GM12878 (cell line): ENCODE data around the gene TXNDC15. TPM values are rescaled to one million over a fixed set of nuclear protein-coding genes. Genes with fewer than 3 reads are reported as not detected.
"Not testable (repeated sequence)": the region's sequence is repeated elsewhere in the genome, so short reads cannot be mapped to it uniquely, and the experiment has no call there.

Experiments
- ATAC-seq: fragments of 200-7000 bp; cut with Tn5 transposase; 3 replicates; pipeline ENCODE4 v1.9.1; 2020; ENCODE audit warnings: mild to moderate bottlenecking, moderate library complexity
- BruUV-seq: library from RNA; stranded (reverse); fragments of 400-500 nt; replicated peaks from 2 replicates; lab custom pipeline; 2021; lab: Mats Ljungman, UMichigan
- CTCF ChIA-PET: fragments of 300-600 bp; sonication (Branson Sonifier 250); formaldehyde crosslinking; extraction: SDS; loops from one replicate; lab custom pipeline; 2021; ENCODE audit warnings: inconsistent platforms; lab: Yijun Ruan, JAX
- POLR2A ChIA-PET: fragments of 350-600 bp; formaldehyde crosslinking; extraction: SDS; loops from one replicate; lab custom pipeline; 2021; ENCODE audit warnings: inconsistent platforms; lab: Charles Lee
- RAD21 ChIA-PET: fragments of 300-600 bp; sonication (Branson Sonifier 250); formaldehyde crosslinking; loops from one replicate; lab custom pipeline; 2023; ENCODE audit warnings: antibody characterized with exemption; ENCODE audit not compliant: unreplicated experiment; lab: Charles Lee
- SMC1A ChIA-PET: fragments of 300-600 bp; sonication (Branson Sonifier 250); formaldehyde crosslinking; loops from one replicate; lab custom pipeline; 2023; ENCODE audit not compliant: unreplicated experiment, uncharacterized antibody; lab: Charles Lee
- DNase-seq: peaks from one replicate; pipeline ENCODE4 v3.0.0-alpha.2; 2011; ENCODE audit warnings: low read depth, low spot score
- FAIRE-seq: peaks from 3 replicates; lab custom pipeline; 2011; peaks lifted over from hg19 to GRCh38; lab: Jason Lieb, UNC
- H2AFZ ChIP-seq: 2 replicates; pipeline ENCODE4 v1.6.0; 2011; ENCODE audit warnings: low read depth, low read length, control low read depth; ENCODE audit not compliant: control insufficient read depth
- H3K27ac ChIP-seq: 2 replicates; pipeline ENCODE4 v1.5.1; 2011; ENCODE audit warnings: control low read depth; ENCODE audit not compliant: control insufficient read depth, insufficient read depth
- H3K27me3 ChIP-seq, 2 experiments: replicated peaks in 1 of 2; 2 replicates each; pipeline versions ENCODE4 v1.6.0 to v1.6.1; 2011; ENCODE audit warnings: low read length in 1 of 2; ENCODE audit not compliant: control insufficient read depth in 2 of 2, insufficient read depth in 2 of 2
- H3K36me3 ChIP-seq, 2 experiments: 2 replicates each; pipeline ENCODE4 v1.5.1; 2011; ENCODE audit warnings: low read length in 1 of 2; ENCODE audit not compliant: control insufficient read depth in 2 of 2, insufficient read depth in 2 of 2
- H3K4me1 ChIP-seq: 2 replicates; pipeline ENCODE4 v1.6.1; 2011; ENCODE audit warnings: mild to moderate bottlenecking, low read length, moderate library complexity, mixed read lengths; ENCODE audit not compliant: control insufficient read depth, insufficient read depth
- H3K4me2 ChIP-seq: 2 replicates; pipeline ENCODE4 v1.6.0; 2011; ENCODE audit warnings: control low read depth; ENCODE audit not compliant: control insufficient read depth, insufficient read depth
- H3K4me3 ChIP-seq: fragments of 200-600 bp; sonication (generic); 2 replicates; pipeline ENCODE4 v1.5.1; 2016
- H3K79me2 ChIP-seq: 2 replicates; pipeline ENCODE4 v1.6.0; 2011; ENCODE audit warnings: low read length; ENCODE audit not compliant: control insufficient read depth, insufficient read depth
- H3K9ac ChIP-seq: 2 replicates; pipeline ENCODE4 v1.8.0; 2011; ENCODE audit warnings: low read length, control low read depth, mixed read lengths; ENCODE audit not compliant: control insufficient read depth, insufficient read depth
- H3K9me3 ChIP-seq: replicated peaks from 3 replicates; pipeline ENCODE4 v1.5.1; 2011; ENCODE audit warnings: mild to moderate bottlenecking, low read length; ENCODE audit not compliant: control insufficient read depth, insufficient read depth
- H4K20me1 ChIP-seq: 2 replicates; pipeline ENCODE4 v1.6.0; 2011; ENCODE audit not compliant: control insufficient read depth, insufficient read depth
- E2F8 ChIP-seq: fragments of 450-650 bp; IDR thresholded peaks from 2 replicates; pipeline ENCODE4 v1.6.1; 2018; ENCODE audit warnings: mild to moderate bottlenecking, low read depth, moderate library complexity; ENCODE audit not compliant: partially characterized antibody
- POLR2AphosphoS5 ChIP-seq: IDR thresholded peaks from 2 replicates; pipeline ENCODE4 v1.6.1; 2011; ENCODE audit warnings: mild to moderate bottlenecking, low read length, inconsistent platforms
- WGBS: methylation state at CpG from one replicate; pipeline ENCODE4 v1.1.6; 2016; ENCODE audit warnings: low lambda C conversion rate; ENCODE audit not compliant: insufficient replicate concordance, insufficient coverage; ENCODE audit errors: missing lambda C conversion rate; 5-methylcytosine and 5-hydroxymethylcytosine counted together
- in situ Hi-C: fragments of 300-500 bp; cut with MboI; formaldehyde crosslinking; loops from 9 replicates; pipeline ENCODE4 v1.14.3; 2018; ENCODE audit warnings: mixed read lengths
- intact Hi-C: fragments of 100-400 bp; cut with micrococcal nuclease; formaldehyde crosslinking; loops from one replicate; pipeline ENCODE4 v1.14.2; 2022; ENCODE audit not compliant: unreplicated experiment
- polyA plus RNA-seq, 11 experiments: library from polyadenylated mRNA; depleted of rRNA in 4 of 11; unstranded in 6 of 11; stranded (reverse) in 5 of 11; fragments of >200 nt; fragmentation: Nextera tagmentation in 4 of 11; fragmentation: Illumina TruSeq in 1 of 11; extraction: Ambion mirVana in 4 of 11; extraction: Trizol in 1 of 11; gene quantifications; 1 replicate in 1 of 11; 2 replicates in 10 of 11; pipeline versions ENCODE4 v1.2.1 to v1.2.3, GENCODE V29; 2011 to 2016; ENCODE audit warnings: inconsistent platforms in 2 of 11, missing spikeins in 2 of 11, low read depth in 1 of 11
- total RNA-seq, 4 experiments: library from RNA; depleted of rRNA in 3 of 4; stranded (reverse); fragments of >200 nt in 3 of 4; fragmentation: Illumina TruSeq in 1 of 4; extraction: Trizol in 1 of 4; gene quantifications; 2 replicates each; pipeline versions ENCODE4 v1.2.1 to v1.2.3, GENCODE V29; 2013 to 2021

Gene TXNDC15
- total and polyA plus RNA-seq, 10 of the 15 experiments (the other 5 are each of a cell fraction or from before 2014, with no cell fraction given), result 8.1 to 60.6 (median 38.1) TPM

GRCh38 chr5:134906811-134907210 is 32.6 kb downstream of the TXNDC15 start (continued):
- no peak for TF ChIP-seq E2F8
- TF ChIP-seq POLR2AphosphoS5, result 0 out of 2 replicates have a peak, but pooled peaks have one; percentile 24

GRCh38 chr5:134910752-134911151 is 36.6 kb downstream of the TXNDC15 start:
- H3K9me3 ChIP-seq, H3K9ac ChIP-seq, H4K20me1 ChIP-seq, H3K79me2 ChIP-seq, DNase-seq, H3K4me3 ChIP-seq, intact Hi-C loops, in situ Hi-C loops, H3K27ac ChIP-seq, H3K27me3 ChIP-seq, H2AFZ ChIP-seq, BruUV-seq, POLR2A ChIA-PET, SMC1A ChIA-PET, FAIRE-seq, RAD21 ChIA-PET, ATAC-seq, H3K4me1 ChIP-seq, H3K4me2 ChIP-seq: not testable (repeated sequence)
- H3K36me3 ChIP-seq, result peaks cover 0 to 15% of the 10 kb centered on the region in 2 experiments; a peak in 2 of 4 replicates
- 94% methylated on average over 2 of the region's 2 CpGs for WGBS
- CTCF ChIA-PET, result interaction anchor here (1.4 kb wide), 1 partner anchor 323 kb away, joined by 6 read pairs; no protein-coding TSS in a partner anchor
